ENCODE data around the gene FNBP1.

FNBP1 gene

GRCh38 chr9:129902740-129903134 is 140.3 kb downstream of the FNBP1 start:
- DNase-seq (ENCODE audit: low spot score) = no peak
- in situ Hi-C loops (cut with MboI; ENCODE audit: low pct_unique_long_range_greater_than_20kb, low sequenced_read_pairs, unreplicated experiment) = no loop called here
- TF ChIP-seq CTCF (IDR thresholded peaks at IDR 0.05; ENCODE audit: extremely low read depth, insufficient read depth, missing control alignments) = no peak

GRCh38 chr9:129901993-129902739 is 140.8 kb downstream of the FNBP1 start:
- no peak for TF ChIP-seq CTCF (IDR thresholded peaks at IDR 0.05; ENCODE audit: extremely low read depth, insufficient read depth, missing control alignments)
- no peak for DNase-seq (ENCODE audit: low spot score)
- in situ Hi-C loops (cut with MboI; ENCODE audit: low pct_unique_long_range_greater_than_20kb, low sequenced_read_pairs, unreplicated experiment) = no loop called here

GRCh38 chr9:129900263-129901027 is 142.5 kb downstream of the FNBP1 start:
- TF ChIP-seq CTCF (IDR thresholded peaks at IDR 0.05; ENCODE audit: extremely low read depth, insufficient read depth, missing control alignments) = no peak
- in situ Hi-C loops (cut with MboI; ENCODE audit: low pct_unique_long_range_greater_than_20kb, low sequenced_read_pairs, unreplicated experiment) = no loop called here
- DNase-seq (ENCODE audit: low spot score) = peak; percentile 81

- DNase-seq (ENCODE audit: low spot score) = no peak
- TF ChIP-seq CTCF (IDR thresholded peaks at IDR 0.05; ENCODE audit: extremely low read depth, insufficient read depth, missing control alignments) = no peak
- in situ Hi-C loops (cut with MboI; ENCODE audit: low pct_unique_long_range_greater_than_20kb, low sequenced_read_pairs, unreplicated experiment) = no loop called here
Observed at GRCh38 chr9:129899620-129900019, 143.4 kb downstream of the FNBP1 start.

GRCh38 chr9:129898185-129898584 is 144.8 kb downstream of the FNBP1 start:
- in situ Hi-C loops (cut with MboI; ENCODE audit: low pct_unique_long_range_greater_than_20kb, low sequenced_read_pairs, unreplicated experiment) = no loop called here
- no peak for TF ChIP-seq CTCF (IDR thresholded peaks at IDR 0.05; ENCODE audit: extremely low read depth, insufficient read depth, missing control alignments)
- no peak for DNase-seq (ENCODE audit: low spot score)

- in situ Hi-C loops (cut with MboI; ENCODE audit: low pct_unique_long_range_greater_than_20kb, low sequenced_read_pairs, unreplicated experiment) = no loop called here
- TF ChIP-seq CTCF (IDR thresholded peaks at IDR 0.05; ENCODE audit: extremely low read depth, insufficient read depth, missing control alignments) = no peak
- DNase-seq (ENCODE audit: low spot score) = no peak
Observed at GRCh38 chr9:129897263-129897662, 145.7 kb downstream of the FNBP1 start.

Measured in GM13977 (cell line).